Skeletal muscle tissue (tissue), 4 donors: ENCODE data around the gene CBX5. TPM values are rescaled to one million over a fixed set of nuclear protein-coding genes. Genes with fewer than 3 reads are reported as not detected.
A peak's percentile ranks its signal among the peaks of the same experiment; 100 is the strongest.

ENCODE experiments used
- H3K27ac ChIP-seq: one replicate; pipeline ENCODE4 v1.7.0; 2013; ENCODE audit warnings: mild to moderate bottlenecking, low read depth, low read length, inconsistent platforms
- H3K27me3 ChIP-seq, 3 donors: one replicate each; pipeline ENCODE4 v1.7.0; 2013; ENCODE audit warnings: low read length in 3 of 3; ENCODE audit not compliant: control insufficient read depth in 3 of 3, insufficient read depth in 3 of 3
- H3K36me3 ChIP-seq, 3 donors: one replicate each; pipeline ENCODE4 v1.7.0; 2013; ENCODE audit warnings: low read length in 3 of 3; ENCODE audit not compliant: control insufficient read depth in 3 of 3, insufficient read depth in 3 of 3
- H3K4me1 ChIP-seq, 3 donors: one replicate each; pipeline ENCODE4 v1.7.0; 2013; ENCODE audit warnings: low read length in 3 of 3, mild to moderate bottlenecking in 3 of 3; ENCODE audit not compliant: control insufficient read depth in 3 of 3, insufficient read depth in 3 of 3
- H3K4me3 ChIP-seq, 3 donors: one replicate each; pipeline ENCODE4 v1.7.0; 2013; ENCODE audit warnings: low read length in 3 of 3
- H3K9ac ChIP-seq, 3 donors: one replicate each; pipeline ENCODE4 v1.7.0; 2013; ENCODE audit warnings: low read length in 3 of 3, mild to moderate bottlenecking in 3 of 3, moderate library complexity in 2 of 3, low read depth in 1 of 3
- H3K9me3 ChIP-seq, 3 donors: one replicate each; pipeline ENCODE4 v1.7.0; 2013; ENCODE audit warnings: low read length in 3 of 3; ENCODE audit not compliant: control insufficient read depth in 3 of 3
- total RNA-seq: library from RNA; depleted of rRNA; stranded (reverse); fragments of >200 nt; gene quantifications from one replicate; pipeline ENCODE4 v1.2.3, GENCODE V29; 2014
- donor health status: Osteomylitis.

Gene CBX5
- total RNA-seq, 1 donor from 2014 or later, result 49.6 TPM

DNA sequence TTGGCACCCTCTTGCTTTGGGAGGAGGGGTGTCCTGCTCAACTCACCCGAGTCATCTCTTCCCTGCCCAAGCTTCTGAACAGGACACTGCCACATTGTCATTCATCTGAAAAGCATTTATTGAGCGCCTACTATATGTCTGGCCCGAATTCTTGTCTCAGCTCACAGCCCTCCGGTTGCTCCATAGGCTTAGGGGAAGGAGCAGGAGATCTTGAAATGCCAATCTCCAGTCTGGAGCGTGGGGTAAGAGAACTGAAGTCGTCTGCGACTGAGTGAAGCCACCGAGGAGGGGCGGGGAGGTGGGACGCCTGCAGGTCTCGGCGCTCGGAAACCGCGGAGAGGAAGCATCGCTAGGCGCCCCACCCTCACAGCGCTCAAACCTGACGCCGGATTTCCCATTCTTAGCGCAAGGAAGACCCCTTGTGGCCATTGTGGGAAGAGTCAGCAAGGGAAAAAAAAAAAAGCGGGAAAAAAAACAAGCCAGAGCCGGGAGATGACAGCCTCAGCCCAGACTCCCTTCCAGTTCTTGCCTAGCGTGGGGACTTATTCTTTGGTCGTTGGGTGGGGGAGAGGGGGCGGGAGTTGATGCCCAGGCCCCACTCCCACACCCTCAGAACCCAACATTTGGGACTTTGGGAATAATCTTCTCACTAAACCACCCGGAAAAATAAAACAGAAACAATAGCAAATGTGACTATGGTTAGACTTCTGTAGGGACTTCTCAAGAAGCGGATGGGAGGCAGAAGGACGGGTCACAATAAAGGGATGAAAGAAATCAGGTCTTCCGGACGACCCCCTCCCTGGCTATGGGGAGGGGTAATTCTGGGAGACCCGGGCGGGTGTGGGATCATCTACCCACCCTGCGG is 62.9 kb downstream of the CBX5 start:
- Histone ChIP-seq H3K36me3 (no peaks in the 10 kb centered on the region), H3K4me1 (peaks cover 22 to 35% (median 31%) of the 10 kb centered on the region in 3 donors), H3K9me3 (no peaks in the 10 kb centered on the region), H3K27me3 (peaks cover 3 to 27% (median 7%) of the 10 kb centered on the region in 3 donors), H3K4me3 (peak overlapping the region; percentile 56 to 68 (median 66)), H3K27ac (no peak overlapping the region), H3K9ac (peak overlapping the region in 1 of 3 donors; percentile 11)

DNA sequence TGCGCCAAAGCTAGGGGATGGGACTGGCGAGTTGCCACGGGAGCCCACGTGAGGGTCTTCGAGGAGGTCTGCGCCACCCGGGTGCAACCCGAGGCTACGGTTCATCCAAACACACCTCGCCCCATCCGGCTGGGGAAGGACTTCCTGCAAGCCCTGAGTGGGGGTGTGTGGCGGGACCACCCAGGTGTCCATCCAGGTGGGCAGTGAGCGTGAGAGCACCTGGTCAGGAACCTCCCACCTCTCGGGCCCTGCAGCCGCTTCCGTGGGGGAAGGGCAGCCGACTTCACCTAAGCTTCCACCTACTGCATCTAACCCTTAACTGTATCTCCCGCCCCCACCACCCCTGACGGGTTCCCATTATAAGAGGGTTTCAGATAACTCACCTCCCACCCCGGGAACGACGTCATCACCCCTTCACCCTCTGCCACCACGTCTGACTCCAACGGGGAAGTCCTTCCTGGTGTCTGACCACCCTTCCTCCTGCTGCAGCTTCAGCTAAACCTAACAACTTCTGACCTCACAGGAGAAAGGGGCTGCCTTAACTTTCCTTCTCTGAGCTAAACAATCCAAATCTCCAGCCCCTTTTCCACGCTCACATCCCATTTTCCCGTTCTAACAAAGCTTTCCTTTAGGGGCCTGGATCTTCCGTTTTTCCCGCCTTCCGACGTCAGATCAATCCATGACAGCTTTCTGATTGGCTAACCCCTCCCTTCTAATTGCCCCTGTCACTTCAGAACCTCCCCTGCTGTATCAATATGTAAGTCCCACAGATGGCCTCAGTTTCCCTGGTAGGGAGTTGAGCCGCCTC is 63.7 kb downstream of the CBX5 start:
- Histone ChIP-seq H3K4me3 (peak overlapping the region; percentile 56 to 68 (median 66)), H3K36me3 (no peaks in the 10 kb centered on the region), H3K9ac (no peak overlapping the region), H3K27me3 (peaks cover 3 to 27% (median 7%) of the 10 kb centered on the region in 3 donors), H3K27ac (no peak overlapping the region), H3K4me1 (peaks cover 22 to 35% (median 31%) of the 10 kb centered on the region in 3 donors), H3K9me3 (no peaks in the 10 kb centered on the region)

DNA sequence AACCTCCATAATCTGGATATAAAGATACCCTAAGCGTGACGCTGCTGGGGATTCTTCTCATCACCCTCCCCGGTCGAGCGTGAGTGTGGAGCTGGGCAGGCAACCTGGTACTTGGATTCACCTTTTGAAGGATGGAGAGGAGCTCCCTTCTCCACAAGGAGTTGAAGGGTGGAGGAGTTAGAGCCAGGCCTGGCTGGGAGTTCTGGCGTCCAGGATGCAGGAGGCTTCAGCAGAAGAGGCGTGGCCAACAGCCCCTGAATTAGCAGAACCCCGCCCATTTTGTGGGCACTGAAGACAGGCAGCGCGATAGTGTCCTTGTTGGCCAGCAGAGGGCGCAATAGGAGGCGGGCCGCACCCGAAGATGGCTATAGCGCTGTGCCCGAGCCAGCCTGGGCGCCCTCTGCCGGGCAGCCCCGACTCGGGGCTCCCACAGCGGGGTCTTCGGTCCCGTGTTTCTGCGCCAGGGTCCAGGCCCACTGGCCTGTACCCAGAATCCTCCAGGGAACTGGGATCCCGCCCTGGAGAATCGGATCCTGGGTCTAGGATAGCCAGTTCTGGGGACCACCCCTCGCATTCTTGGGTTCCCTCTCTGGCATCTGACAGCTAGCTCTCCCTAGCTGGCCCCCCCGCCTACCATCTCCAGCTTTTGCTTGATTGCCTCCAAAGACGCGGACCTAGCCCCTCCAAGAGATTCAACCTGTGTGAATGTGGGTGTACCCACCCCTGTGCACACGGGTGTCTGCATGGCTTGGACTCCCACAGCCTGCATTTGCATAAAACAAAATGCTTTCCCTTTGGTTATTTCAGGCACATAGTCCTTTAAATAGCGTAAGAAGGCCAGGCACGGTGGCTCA is 65.1 kb downstream of the CBX5 start:
- H3K27ac ChIP-seq, result no peak overlapping the region
- no peaks in the 10 kb centered on the region for H3K9me3 ChIP-seq
- peaks cover 3 to 27% (median 7%) of the 10 kb centered on the region in 3 donors for H3K27me3 ChIP-seq
- peaks cover 22 to 30% (median 29%) of the 10 kb centered on the region in 3 donors for H3K4me1 ChIP-seq
- peak overlapping the region; percentile 41 to 54 (median 41) for H3K4me3 ChIP-seq
- no peaks in the 10 kb centered on the region for H3K36me3 ChIP-seq
- peak overlapping the region in 2 of 3 donors; percentile 57 to 64 for H3K9ac ChIP-seq

DNA sequence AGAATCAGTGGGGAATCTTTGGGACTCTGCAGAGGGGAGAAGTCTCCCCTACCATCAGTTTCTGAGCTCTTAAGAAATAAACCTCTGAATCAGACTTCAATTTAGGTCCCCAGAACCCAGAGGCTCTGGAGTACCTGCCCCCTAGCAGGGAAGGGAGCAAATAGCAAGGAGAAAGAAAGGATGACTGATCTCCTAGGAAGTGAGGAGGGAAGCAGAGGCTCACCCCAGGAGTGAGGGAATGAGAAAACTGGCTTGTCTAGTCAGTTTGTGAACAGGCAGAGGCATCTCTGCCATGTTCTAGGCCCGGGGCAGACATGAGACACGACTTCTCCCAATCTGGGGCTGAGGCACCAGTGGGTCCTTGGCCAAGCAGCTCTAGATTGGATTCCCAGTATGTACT is 66.8 kb downstream of the CBX5 start:
- H3K4me3 ChIP-seq, result no peak overlapping the region
- no peak overlapping the region for H3K9ac ChIP-seq
- H3K36me3 ChIP-seq, result no peaks in the 10 kb centered on the region
- H3K9me3 ChIP-seq, result no peaks in the 10 kb centered on the region
- peaks cover 3 to 27% (median 7%) of the 10 kb centered on the region in 3 donors for H3K27me3 ChIP-seq
- peaks cover 22 to 29% (median 28%) of the 10 kb centered on the region in 3 donors for H3K4me1 ChIP-seq
- H3K27ac ChIP-seq, result no peak overlapping the region

DNA sequence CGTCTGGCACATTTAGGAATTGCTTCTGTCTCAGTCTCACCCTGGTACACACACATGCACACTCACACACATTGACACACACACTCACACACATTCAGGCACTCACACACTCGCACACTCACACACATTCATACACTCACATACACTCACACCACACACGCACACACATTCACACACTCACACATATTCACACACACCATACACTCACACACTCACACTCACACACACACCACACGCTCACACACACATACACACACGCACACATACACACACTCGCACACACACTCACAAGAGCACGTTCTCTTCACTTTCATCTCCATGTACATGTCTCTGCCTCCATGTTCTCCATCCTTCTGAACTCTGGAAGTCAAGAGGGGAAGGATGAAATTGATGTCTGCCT is 68.0 kb downstream of the CBX5 start:
- no peak overlapping the region for H3K9ac ChIP-seq
- no peak overlapping the region for H3K27ac ChIP-seq
- H3K4me3 ChIP-seq, result no peak overlapping the region
- peaks cover 17 to 23% (median 19%) of the 10 kb centered on the region in 3 donors for H3K4me1 ChIP-seq
- H3K9me3 ChIP-seq, result no peaks in the 10 kb centered on the region
- H3K36me3 ChIP-seq, result no peaks in the 10 kb centered on the region
- H3K27me3 ChIP-seq, result peaks cover 0 to 20% (median 0%) of the 10 kb centered on the region in 3 donors

DNA sequence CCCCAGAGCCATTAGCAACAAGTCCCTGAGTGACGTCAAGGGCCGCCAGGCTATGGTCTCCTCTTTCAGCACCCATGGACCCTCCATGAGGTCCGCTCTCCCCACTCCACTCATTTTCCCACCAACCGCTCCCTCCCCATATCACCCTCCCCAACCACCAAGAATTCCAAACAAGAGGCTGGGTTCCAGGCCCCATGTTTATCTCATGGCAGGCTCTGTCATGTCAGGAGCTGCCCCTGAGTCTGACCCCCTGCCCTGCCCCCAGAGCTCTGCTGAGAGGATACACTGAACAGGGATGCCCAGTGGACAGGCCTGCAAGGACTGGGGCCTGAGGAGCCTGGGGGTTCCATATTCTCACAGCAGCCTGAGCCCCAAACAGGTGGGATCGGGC is 69.5 kb downstream of the CBX5 start:
- Histone ChIP-seq H3K9me3 (no peaks in the 10 kb centered on the region), H3K9ac (no peak overlapping the region), H3K27ac (no peak overlapping the region), H3K27me3 (peaks cover 0 to 7% (median 0%) of the 10 kb centered on the region in 3 donors), H3K4me1 (peaks cover 8 to 13% (median 12%) of the 10 kb centered on the region in 3 donors), H3K4me3 (no peak overlapping the region), H3K36me3 (no peaks in the 10 kb centered on the region)

DNA sequence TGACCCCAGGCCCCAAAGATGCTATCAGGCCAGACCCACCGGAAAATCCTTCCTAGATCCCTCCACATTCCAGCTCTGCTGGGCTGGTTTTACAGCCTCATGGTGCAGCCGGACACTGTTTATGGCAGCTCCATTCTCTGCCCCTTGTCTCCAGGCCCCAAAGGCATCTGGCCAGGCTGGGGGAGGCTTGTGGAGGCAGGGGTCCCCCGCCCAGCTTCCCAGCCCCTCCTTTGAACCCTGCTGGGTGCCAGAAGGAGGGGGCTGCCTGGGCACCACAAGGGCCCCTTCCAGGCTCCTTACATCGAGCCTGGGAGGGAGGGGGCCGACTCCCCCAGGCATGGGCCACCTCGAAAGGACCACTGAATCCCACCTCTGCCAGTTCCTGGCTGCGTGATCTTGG is 71.3 kb downstream of the CBX5 start:
- Histone ChIP-seq H3K4me1 (peaks cover 0 to 5% (median 3%) of the 10 kb centered on the region in 3 donors), H3K27me3 (peaks cover 0 to 3% (median 0%) of the 10 kb centered on the region in 3 donors), H3K9me3 (no peaks in the 10 kb centered on the region), H3K4me3 (no peak overlapping the region), H3K9ac (no peak overlapping the region), H3K27ac (no peak overlapping the region), H3K36me3 (no peaks in the 10 kb centered on the region)

DNA sequence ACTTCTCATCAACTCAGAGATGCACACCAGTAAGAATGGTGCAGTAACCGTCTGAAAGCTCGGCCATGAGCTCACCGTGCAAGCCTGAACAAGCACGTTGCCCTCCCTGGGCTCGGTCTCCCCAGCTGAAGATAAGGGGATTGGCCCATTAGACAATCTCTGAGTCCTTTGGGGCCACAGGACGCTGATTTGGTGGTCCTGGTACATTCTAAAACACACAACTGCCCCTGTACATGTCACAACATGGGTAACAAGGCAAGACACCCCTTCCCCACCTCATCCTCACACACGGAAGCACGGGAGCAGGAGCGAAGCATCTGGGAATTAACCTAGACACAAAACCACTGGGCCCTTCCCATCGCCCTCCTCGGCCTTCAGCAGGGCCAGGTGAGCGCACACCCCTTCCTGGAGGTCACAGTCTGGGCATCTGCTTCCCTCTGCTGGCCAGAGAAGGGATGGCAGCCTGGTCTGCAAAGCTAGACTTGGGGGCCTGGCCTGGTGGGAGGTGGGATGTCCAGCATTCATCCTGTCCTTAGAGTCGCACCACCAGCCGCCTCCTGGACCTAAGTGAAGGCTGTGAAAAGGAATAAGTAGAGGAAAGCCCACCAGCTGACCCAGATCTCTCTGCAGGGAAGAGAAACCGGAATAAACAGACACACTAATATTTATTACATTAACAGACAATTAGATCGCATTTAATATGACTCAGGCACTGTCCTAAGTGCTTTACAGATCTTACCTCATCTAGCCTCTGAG is 72.2 kb downstream of the CBX5 start:
- H3K4me3 ChIP-seq, result no peak overlapping the region
- H3K27me3 ChIP-seq, result peaks cover 0 to 3% (median 0%) of the 10 kb centered on the region in 3 donors
- H3K36me3 ChIP-seq, result no peaks in the 10 kb centered on the region
- H3K4me1 ChIP-seq, result peaks cover 0 to 5% (median 3%) of the 10 kb centered on the region in 3 donors
- no peaks in the 10 kb centered on the region for H3K9me3 ChIP-seq
- H3K27ac ChIP-seq, result no peak overlapping the region
- no peak overlapping the region for H3K9ac ChIP-seq

DNA sequence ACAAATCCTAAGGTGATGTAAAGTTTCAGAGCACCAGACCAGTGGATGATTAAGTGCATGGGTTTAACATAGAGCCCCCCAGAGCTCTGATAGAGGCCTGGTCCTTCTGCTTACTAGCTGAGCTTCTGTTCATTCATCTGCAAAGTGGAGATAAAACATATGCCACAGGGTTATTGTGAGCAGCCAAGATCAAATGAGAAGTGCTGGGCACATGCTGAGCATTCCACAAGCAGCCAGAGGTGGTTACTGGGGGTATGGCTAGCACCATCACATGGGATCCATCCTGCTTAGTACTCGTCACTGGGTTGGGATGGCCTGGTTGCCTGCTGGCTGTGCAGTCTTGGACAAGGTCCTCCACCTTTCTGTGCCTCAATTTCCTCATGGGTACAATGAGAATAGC is 73.1 kb downstream of the CBX5 start:
- Histone ChIP-seq H3K4me3 (no peak overlapping the region), H3K27ac (no peak overlapping the region), H3K27me3 (peaks cover 0 to 3% (median 0%) of the 10 kb centered on the region in 3 donors), H3K4me1 (peaks cover 0 to 5% (median 3%) of the 10 kb centered on the region in 3 donors), H3K9ac (no peak overlapping the region), H3K36me3 (no peaks in the 10 kb centered on the region), H3K9me3 (no peaks in the 10 kb centered on the region)
